Hepatocyte (in vitro differentiated cells): ENCODE measurements around the gene EGFL7.

ENCODE experiments used
- EZH2 ChIP-seq: fragments of 200-600 bp; sonication (generic); IDR thresholded peaks from 2 replicates; pipeline ENCODE4 v1.6.1; 2016; ENCODE audit warnings: antibody characterized with exemption, mild to moderate bottlenecking, borderline replicate concordance
- EZH2phosphoT487 ChIP-seq: fragments of 200-600 bp; sonication (generic); IDR thresholded peaks from one replicate; pipeline ENCODE4 v1.6.1; 2018; ENCODE audit warnings: antibody characterized with exemption, mild to moderate bottlenecking, low read depth, moderate library complexity; ENCODE audit not compliant: unreplicated experiment, severe bottlenecking
- TF ChIP-seq, protein P1 (sequence below): fragments of 200-600 bp; sonication (generic); IDR thresholded peaks from 2 replicates; pipeline ENCODE4 v1.5.1; 2016; ENCODE audit warnings: antibody characterized with exemption, mild to moderate bottlenecking; ENCODE audit not compliant: poor library complexity

DNA sequence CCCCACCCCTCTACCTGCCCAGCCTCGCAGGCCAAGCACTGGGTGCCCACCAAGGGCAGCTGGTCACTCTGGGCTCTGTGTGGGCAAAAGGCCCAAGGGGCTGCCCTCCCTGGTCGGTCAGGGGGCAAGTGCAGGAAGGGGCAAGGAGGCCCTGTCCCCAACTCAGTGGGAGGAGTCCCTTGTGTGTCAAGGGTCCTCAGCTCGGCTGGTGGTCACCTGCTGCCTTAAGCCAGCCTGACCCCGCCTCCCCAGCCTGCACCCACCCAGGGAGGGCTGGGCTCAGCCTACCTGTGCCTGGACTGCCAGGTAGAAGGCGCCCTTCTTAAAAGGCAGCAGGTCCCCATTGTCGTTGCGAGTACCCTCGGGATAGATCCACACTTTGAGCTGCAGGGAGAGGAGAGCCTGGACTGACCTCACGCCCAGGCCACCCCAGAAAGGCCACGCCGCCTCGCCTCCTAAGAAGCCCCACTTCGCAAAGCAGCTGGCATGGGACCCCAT, 13.6 kb downstream of the EGFL7 start:
- TF ChIP-seq, protein P1, sequence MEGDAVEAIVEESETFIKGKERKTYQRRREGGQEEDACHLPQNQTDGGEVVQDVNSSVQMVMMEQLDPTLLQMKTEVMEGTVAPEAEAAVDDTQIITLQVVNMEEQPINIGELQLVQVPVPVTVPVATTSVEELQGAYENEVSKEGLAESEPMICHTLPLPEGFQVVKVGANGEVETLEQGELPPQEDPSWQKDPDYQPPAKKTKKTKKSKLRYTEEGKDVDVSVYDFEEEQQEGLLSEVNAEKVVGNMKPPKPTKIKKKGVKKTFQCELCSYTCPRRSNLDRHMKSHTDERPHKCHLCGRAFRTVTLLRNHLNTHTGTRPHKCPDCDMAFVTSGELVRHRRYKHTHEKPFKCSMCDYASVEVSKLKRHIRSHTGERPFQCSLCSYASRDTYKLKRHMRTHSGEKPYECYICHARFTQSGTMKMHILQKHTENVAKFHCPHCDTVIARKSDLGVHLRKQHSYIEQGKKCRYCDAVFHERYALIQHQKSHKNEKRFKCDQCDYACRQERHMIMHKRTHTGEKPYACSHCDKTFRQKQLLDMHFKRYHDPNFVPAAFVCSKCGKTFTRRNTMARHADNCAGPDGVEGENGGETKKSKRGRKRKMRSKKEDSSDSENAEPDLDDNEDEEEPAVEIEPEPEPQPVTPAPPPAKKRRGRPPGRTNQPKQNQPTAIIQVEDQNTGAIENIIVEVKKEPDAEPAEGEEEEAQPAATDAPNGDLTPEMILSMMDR: no peak
- TF ChIP-seq EZH2 (no peak), EZH2phosphoT487 (no peak)
